ENCODE data around the gene NELFCD. TPM values are rescaled to one million over a fixed set of nuclear protein-coding genes. Genes with fewer than 3 reads are reported as not detected.
A peak's percentile ranks its signal among the peaks of the same experiment; 100 is the strongest.

Gene NELFCD
- total and polyA plus RNA-seq, 9 of the 15 experiments (the other 6 are each of a cell fraction or from before 2014, with no cell fraction given), result 11.7 to 163 (median 96.5) TPM

- H2AFZ ChIP-seq (ENCODE audit: low read depth, low read length), result no peak overlapping the region
- no peak overlapping the region for H3K9ac ChIP-seq (ENCODE audit: insufficient read depth in 1 of 2, low read depth in 2 of 2, low read length in 2 of 2)
- no peak overlapping the region for H3K4me3 ChIP-seq
- no TSS peak for BruUV-seq (replicated peaks)
- no peak overlapping the region for H3K27ac ChIP-seq (ENCODE audit: extremely low read depth, low read depth, low read length)
- peaks cover 67% of the 10 kb centered on the region for H3K36me3 ChIP-seq (ENCODE audit: control insufficient read depth, insufficient read depth, low read length)
- in situ Hi-C loops (cut with MboI) (no loop called here), intact Hi-C loops (cut with micrococcal nuclease) (no loop called here)
- FAIRE-seq, result no peak
- ChIA-PET POLR2A (no interaction called here), CTCF (ENCODE audit: low intra/inter-chr PET ratio) (no interaction called here)
- ATAC-seq, result no peak
- H3K4me1 ChIP-seq (replicated peaks in 1 of 2; ENCODE audit: control insufficient read depth in 2 of 2, insufficient read depth in 2 of 2, low read length in 2 of 2), result peaks cover 12 to 21% of the 10 kb centered on the region in 2 experiments; a peak in 4 of 5 replicates
- no peak overlapping the region for H3K4me2 ChIP-seq (ENCODE audit: insufficient read depth, low read length)
- peaks cover 4% of the 10 kb centered on the region for H3K9me1 ChIP-seq (ENCODE audit: control insufficient read depth, insufficient read depth, low read length)
- peaks cover 69% of the 10 kb centered on the region for H3K79me2 ChIP-seq (ENCODE audit: control insufficient read depth, insufficient read depth, low read length)
- H4K20me1 ChIP-seq (replicated peaks; ENCODE audit: control insufficient read depth, insufficient read depth, low read length), result peaks cover 5% of the 10 kb centered on the region
- no peaks in the 10 kb centered on the region for H3K27me3 ChIP-seq (ENCODE audit: control insufficient read depth in 2 of 2, insufficient read depth in 2 of 2, low read length in 2 of 2)
- H3K9me3 ChIP-seq (replicated peaks; ENCODE audit: control insufficient read depth, insufficient read depth, low read depth, low read length), result no peaks in the 10 kb centered on the region
- no peak for TF ChIP-seq ZBTB26 (CRISPR knock-in tag; IDR thresholded peaks at IDR 0.05)
- no peak for TF ChIP-seq GATA2 (CRISPR knock-in tag; IDR thresholded peaks at IDR 0.05)
- TF ChIP-seq ATF3 (IDR thresholded peaks at IDR 0.05), result peak; percentile 66
- TF ChIP-seq ATF3 (CRISPR knock-in tag; conservative IDR thresholded peaks at IDR 0.05), result no peak
- no peak for TF ChIP-seq NCOA2 (IDR thresholded peaks at IDR 0.05; ENCODE audit: partially characterized antibody in 2 of 2)
- peak; percentile 47; the same call in 1 of the 2 replicates for TF ChIP-seq MYC (IDR thresholded peaks at IDR 0.05; ENCODE audit: low read depth, low read length)
- TF ChIP-seq MYC (CRISPR knock-in tag; IDR thresholded peaks at IDR 0.05; ENCODE audit: borderline replicate concordance, low read depth), result no peak
- 0 out of 2 replicates have a peak, but pooled peaks have one; percentile 40 for TF ChIP-seq ZNF592 (IDR thresholded peaks at IDR 0.05)
- 0 out of 2 replicates have a peak, but pooled peaks have one; percentile 27 for TF ChIP-seq L3MBTL2 (IDR thresholded peaks at IDR 0.05)
- TF ChIP-seq CEBPG (CRISPR knock-in tag; IDR thresholded peaks at IDR 0.05), result no peak; the same call in 1 of the 2 replicates
- TF ChIP-seq CEBPG (tag; conservative IDR thresholded peaks at IDR 0.05 in 1 of 2, IDR thresholded peaks at IDR 0.05 in 1 of 2), result peak; percentile 59 to 71
- TF ChIP-seq EP400 (IDR thresholded peaks at IDR 0.05), result 0 out of 2 replicates have a peak, but pooled peaks have one; percentile 32
- 50% methylated on average over 1 of the region's 1 CpG for WGBS (ENCODE audit: insufficient coverage, low coverage, missing lambda C conversion rate)
- DNase-seq (ENCODE audit: extremely low read depth in 1 of 4, low spot score in 3 of 4), result no peak
Measured at GRCh38 chr20:59039233-59039632, 58.2 kb downstream of the NELFCD start.
